ENCODE data around the gene AMBRA1.

- TF ChIP-seq POLR2A (IDR thresholded peaks at IDR 0.05) = no peak
- TF ChIP-seq CTCF (IDR thresholded peaks at IDR 0.05) = no peak
- TF ChIP-seq POLR2AphosphoS5 (IDR thresholded peaks at IDR 0.05) = no peak
- TF ChIP-seq EP300 (IDR thresholded peaks at IDR 0.05) = no peak
Measured at GRCh38 chr11:46377831-46378230, 216.0 kb downstream of the AMBRA1 start.
